HG02798 (cell line): ENCODE data around the gene GTPBP3.
"Not testable (repeated sequence)": the region's sequence is repeated elsewhere in the genome, so short reads cannot be mapped to it uniquely, and the experiment has no call there.

Experiments
- ATAC-seq: cut with Tn5 transposase; IDR thresholded peaks from one replicate; pipeline ENCODE4 v1.9.1; 2021; ENCODE audit warnings: mild to moderate bottlenecking; ENCODE audit not compliant: unreplicated experiment, poor library complexity

The GTPBP3 gene

GRCh38 chr19:17336872-17337674 lies at the start of gene GTPBP3:
TSS of gene GTPBP3 (plus strand) at chr19:17337553. CDS start at chr19:17337612, 59 bp downstream.
- ATAC-seq: peak; percentile 87

- ATAC-seq: peak; percentile 43
Observed at GRCh38 chr19:17289489-17289888, 47.9 kb upstream of the GTPBP3 start.

- ATAC-seq: peak; percentile 73
Observed at GRCh38 chr19:17292301-17293074, 44.9 kb upstream of the GTPBP3 start.

GRCh38 chr19:17293605-17294004 lies 43.7 kb upstream of the GTPBP3 start:
- ATAC-seq: no peak

GRCh38 chr19:17294051-17294891 lies 43.1 kb upstream of the GTPBP3 start:
- no peak for ATAC-seq

- ATAC-seq: not testable (repeated sequence)
Observed at GRCh38 chr19:17295551-17295950, 41.8 kb upstream of the GTPBP3 start.

- ATAC-seq: no peak
Observed at GRCh38 chr19:17296273-17296672, 41.1 kb upstream of the GTPBP3 start.

- ATAC-seq: no peak
Observed at GRCh38 chr19:17296976-17297375, 40.4 kb upstream of the GTPBP3 start.

- ATAC-seq: no peak
Observed at GRCh38 chr19:17300992-17301619, 36.2 kb upstream of the GTPBP3 start.

GRCh38 chr19:17302391-17303166 lies 34.8 kb upstream of the GTPBP3 start:
- no peak for ATAC-seq

GRCh38 chr19:17303167-17303939 lies 34.0 kb upstream of the GTPBP3 start, which contains the start of gene ABHD8:
TSS of gene ABHD8 (minus strand) at chr19:17303425. CDS start at chr19:17301616, 1,809 bp downstream.
- ATAC-seq: peak; percentile 71

- no peak for ATAC-seq
Observed at GRCh38 chr19:17303940-17304267, 33.4 kb upstream of the GTPBP3 start.

GRCh38 chr19:17304386-17305215 lies 32.8 kb upstream of the GTPBP3 start:
- no peak for ATAC-seq

GRCh38 chr19:17305216-17305516 lies 32.2 kb upstream of the GTPBP3 start:
- ATAC-seq: no peak

- peak; percentile 75 for ATAC-seq
Observed at GRCh38 chr19:17305517-17306284, 31.7 kb upstream of the GTPBP3 start, which contains the start of gene MRPL34. TSS of gene MRPL34 (plus strand) at chr19:17305872. CDS start at chr19:17305893, 21 bp downstream.

GRCh38 chr19:17306285-17306714 lies 31.1 kb upstream of the GTPBP3 start:
- no peak for ATAC-seq

- no peak for ATAC-seq
Observed at GRCh38 chr19:17307876-17308377, 29.4 kb upstream of the GTPBP3 start.
